Activated T-cell treated with anti-CD3 and anti-CD28 coated beads, Interleukin-2, amount 50 U/mL, for 1 hour (primary cell): ENCODE data around the gene TNFAIP3.

Experiments used
- DNase-seq: peaks from one replicate; pipeline ENCODE4 v3.0.0-alpha.2; 2020

The TNFAIP3 gene

GRCh38 chr6:137903933-137904821 lies 37.1 kb downstream of the TNFAIP3 start:
- DNase-seq: no peak

- DNase-seq: peak; percentile 62
Measured at GRCh38 chr6:137904822-137905617, 38.0 kb downstream of the TNFAIP3 start.

- no peak for DNase-seq
Measured at GRCh38 chr6:137906020-137906472, 39.0 kb downstream of the TNFAIP3 start.

- no peak for DNase-seq
Measured at GRCh38 chr6:137907170-137907569, 40.1 kb downstream of the TNFAIP3 start.

GRCh38 chr6:137909533-137909932 lies 42.5 kb downstream of the TNFAIP3 start:
- no peak for DNase-seq

- DNase-seq: no peak
Measured at GRCh38 chr6:137910424-137910834, 43.4 kb downstream of the TNFAIP3 start.

- no peak for DNase-seq
Measured at GRCh38 chr6:137910843-137911456, 43.9 kb downstream of the TNFAIP3 start.

- DNase-seq: no peak
Measured at GRCh38 chr6:137911675-137912191, 44.7 kb downstream of the TNFAIP3 start.

- no peak for DNase-seq
Measured at GRCh38 chr6:137912813-137913212, 45.8 kb downstream of the TNFAIP3 start.

- no peak for DNase-seq
Measured at GRCh38 chr6:137913434-137913833, 46.4 kb downstream of the TNFAIP3 start.

- no peak for DNase-seq
Measured at GRCh38 chr6:137913996-137914529, 47.0 kb downstream of the TNFAIP3 start.

GRCh38 chr6:137914530-137915193 lies 47.6 kb downstream of the TNFAIP3 start:
- no peak for DNase-seq

- no peak for DNase-seq
Measured at GRCh38 chr6:137915790-137916189, 48.7 kb downstream of the TNFAIP3 start.

- DNase-seq: no peak
Measured at GRCh38 chr6:137917551-137918325, 50.7 kb downstream of the TNFAIP3 start.

GRCh38 chr6:137919502-137919823 lies 52.4 kb downstream of the TNFAIP3 start:
- no peak for DNase-seq

GRCh38 chr6:137919837-137920730 lies 53.0 kb downstream of the TNFAIP3 start:
- no peak for DNase-seq

- no peak for DNase-seq
Measured at GRCh38 chr6:137921823-137922222, 54.8 kb downstream of the TNFAIP3 start.

- no peak for DNase-seq
Measured at GRCh38 chr6:137923866-137924653, 57.0 kb downstream of the TNFAIP3 start.

- DNase-seq: no peak
Measured at GRCh38 chr6:137925141-137925698, 58.2 kb downstream of the TNFAIP3 start.
